Measurements from ENCODE around the gene GJA4.
A peak's percentile ranks its signal among the peaks of the same experiment; 100 is the strongest.
"Not testable (repeated sequence)": the region's sequence is repeated elsewhere in the genome, so short reads cannot be mapped to it uniquely, and the experiment has no call there.

The GJA4 gene

GRCh38 chr1:34768856-34769255 lies 23.9 kb upstream of the GJA4 start (continued):
- TF ChIP-seq IKZF3 (tag by site-specific recombination; IDR thresholded peaks at IDR 0.05): no peak
- no peak for TF ChIP-seq OVOL3 (tag by site-specific recombination; IDR thresholded peaks at IDR 0.05)

GRCh38 chr1:34770891-34771504 lies 21.8 kb upstream of the GJA4 start:
- no peak overlapping the region for H3K27ac ChIP-seq (ENCODE audit: extremely low read depth, low read depth, low read length)
- ChIA-PET CTCF (interaction anchor here (1.0 kb wide), 1 partner anchor 15 kb away, joined by 3 read pairs; no protein-coding TSS in a partner anchor), POLR2A (no interaction called here)
- no peaks in the 10 kb centered on the region for H3K4me1 ChIP-seq (ENCODE audit: control insufficient read depth, insufficient read depth, low read length)
- H3K9me3 ChIP-seq (ENCODE audit: control insufficient read depth, insufficient read depth, low read depth, low read length): no peaks in the 10 kb centered on the region
- no peak overlapping the region for H3K4me3 ChIP-seq (ENCODE audit: low read depth, low read length)
- H3K36me3 ChIP-seq (ENCODE audit: control insufficient read depth in 2 of 2, insufficient read depth in 1 of 2, low read length in 2 of 2): no peaks in the 10 kb centered on the region
- no peak for TF ChIP-seq REPIN1 (tag by site-specific recombination; IDR thresholded peaks at IDR 0.05; ENCODE audit: low read depth)
- no peak for TF ChIP-seq ZNF202 (tag by site-specific recombination; IDR thresholded peaks at IDR 0.05; ENCODE audit: borderline replicate concordance)
- TF ChIP-seq ZNF311 (tag by site-specific recombination; IDR thresholded peaks at IDR 0.05; ENCODE audit: borderline replicate concordance): no peak
- TF ChIP-seq ZFHX2 (tag by site-specific recombination; conservative IDR thresholded peaks at IDR 0.05): peak; percentile 87
- TF ChIP-seq ZFP69B (tag by site-specific recombination; IDR thresholded peaks at IDR 0.05): no peak
- TF ChIP-seq ZBTB1 (tag by site-specific recombination; IDR thresholded peaks at IDR 0.05): no peak
- peak; percentile 98 for TF ChIP-seq EGR2 (tag by site-specific recombination; IDR thresholded peaks at IDR 0.05; ENCODE audit: low read depth)

GRCh38 chr1:34771573-34772371 lies 21.0 kb upstream of the GJA4 start:
- ChIA-PET CTCF (interaction anchor here (1.0 kb wide), 1 partner anchor 14 kb away, joined by 3 read pairs; no protein-coding TSS in a partner anchor), POLR2A (no interaction called here)
- no peak overlapping the region for H3K4me3 ChIP-seq (ENCODE audit: low read depth, low read length)

GRCh38 chr1:34773114-34773513 lies 19.7 kb upstream of the GJA4 start:
- TF ChIP-seq ZNF146 (tag by site-specific recombination; IDR thresholded peaks at IDR 0.05): peak; percentile 74; the same call in 1 of the 2 replicates
- H3K9me3 ChIP-seq (ENCODE audit: control insufficient read depth, insufficient read depth, low read depth, low read length); H3K27ac ChIP-seq (ENCODE audit: extremely low read depth, low read depth, low read length); POLR2A ChIA-PET; H3K4me1 ChIP-seq (ENCODE audit: control insufficient read depth, insufficient read depth, low read length); H3K4me3 ChIP-seq (ENCODE audit: low read depth, low read length); H3K36me3 ChIP-seq (ENCODE audit: control insufficient read depth in 2 of 2, insufficient read depth in 1 of 2, low read length in 2 of 2): not testable (repeated sequence)
- CTCF ChIA-PET: interaction anchor here (0.6 to 0.7 kb wide), 2 partner anchors 9 to 14 kb away, joined by 3 read pairs; no protein-coding TSS in a partner anchor

More at GRCh38 chr1:34771573-34772371, 21.0 kb upstream of the GJA4 start:
- no peak overlapping the region for H3K27ac ChIP-seq (ENCODE audit: extremely low read depth, low read depth, low read length)
- no peaks in the 10 kb centered on the region for H3K4me1 ChIP-seq (ENCODE audit: control insufficient read depth, insufficient read depth, low read length)
- H3K9me3 ChIP-seq (ENCODE audit: control insufficient read depth, insufficient read depth, low read depth, low read length): no peaks in the 10 kb centered on the region
- TF ChIP-seq ZFHX2 (tag by site-specific recombination; conservative IDR thresholded peaks at IDR 0.05): peak; percentile 28
- TF ChIP-seq EGR2 (tag by site-specific recombination; IDR thresholded peaks at IDR 0.05; ENCODE audit: low read depth): peak; percentile 67
- TF ChIP-seq ZNF626 (tag by site-specific recombination; IDR thresholded peaks at IDR 0.05): no peak
- H3K36me3 ChIP-seq (ENCODE audit: control insufficient read depth in 2 of 2, insufficient read depth in 1 of 2, low read length in 2 of 2): no peaks in the 10 kb centered on the region

GRCh38 chr1:34774957-34775356 lies 17.8 kb upstream of the GJA4 start:
- ChIA-PET CTCF (interaction anchor here (0.6 to 0.7 kb wide), 2 partner anchors 13 to 751 kb away, joined by 3 to 4 read pairs; no protein-coding TSS in a partner anchor), POLR2A (no interaction called here)
- Histone ChIP-seq H3K4me3 (ENCODE audit: low read depth, low read length) (no peak overlapping the region), H3K4me1 (ENCODE audit: control insufficient read depth, insufficient read depth, low read length) (no peaks in the 10 kb centered on the region), H3K9me3 (ENCODE audit: control insufficient read depth, insufficient read depth, low read depth, low read length) (no peaks in the 10 kb centered on the region), H3K36me3 (ENCODE audit: control insufficient read depth in 2 of 2, insufficient read depth in 1 of 2, low read length in 2 of 2) (no peaks in the 10 kb centered on the region), H3K27ac (ENCODE audit: extremely low read depth, low read depth, low read length) (no peak overlapping the region)
- TF ChIP-seq ZNF157 (tag by site-specific recombination; IDR thresholded peaks at IDR 0.05): no peak
- no peak for TF ChIP-seq ZNF202 (tag by site-specific recombination; IDR thresholded peaks at IDR 0.05; ENCODE audit: borderline replicate concordance)
- TF ChIP-seq GLIS1 (tag by site-specific recombination; IDR thresholded peaks at IDR 0.05): no peak
- no peak for TF ChIP-seq ZNF791 (tag by site-specific recombination; IDR thresholded peaks at IDR 0.05)
- no peak for TF ChIP-seq ZNF580 (tag by site-specific recombination; IDR thresholded peaks at IDR 0.05)
- TF ChIP-seq ZNF449 (tag by site-specific recombination; IDR thresholded peaks at IDR 0.05): no peak
- TF ChIP-seq ZNF302 (tag by site-specific recombination; IDR thresholded peaks at IDR 0.05; ENCODE audit: low read depth): no peak
- TF ChIP-seq ZBTB6 (tag by site-specific recombination; IDR thresholded peaks at IDR 0.05): no peak

Data from HEK293 (cell line).